T-helper 1 cell (primary cell): Measurements from ENCODE around the gene ST7.
A peak's percentile ranks its signal among the peaks of the same experiment; 100 is the strongest.
"Not testable (repeated sequence)": the region's sequence is repeated elsewhere in the genome, so short reads cannot be mapped to it uniquely, and the experiment has no call there.

Experiments used
- DNase-seq, 5 donors: peaks; one replicate each; pipeline ENCODE4 v3.0.0-alpha.2; 2012 to 2020

ST7 gene

DNA sequence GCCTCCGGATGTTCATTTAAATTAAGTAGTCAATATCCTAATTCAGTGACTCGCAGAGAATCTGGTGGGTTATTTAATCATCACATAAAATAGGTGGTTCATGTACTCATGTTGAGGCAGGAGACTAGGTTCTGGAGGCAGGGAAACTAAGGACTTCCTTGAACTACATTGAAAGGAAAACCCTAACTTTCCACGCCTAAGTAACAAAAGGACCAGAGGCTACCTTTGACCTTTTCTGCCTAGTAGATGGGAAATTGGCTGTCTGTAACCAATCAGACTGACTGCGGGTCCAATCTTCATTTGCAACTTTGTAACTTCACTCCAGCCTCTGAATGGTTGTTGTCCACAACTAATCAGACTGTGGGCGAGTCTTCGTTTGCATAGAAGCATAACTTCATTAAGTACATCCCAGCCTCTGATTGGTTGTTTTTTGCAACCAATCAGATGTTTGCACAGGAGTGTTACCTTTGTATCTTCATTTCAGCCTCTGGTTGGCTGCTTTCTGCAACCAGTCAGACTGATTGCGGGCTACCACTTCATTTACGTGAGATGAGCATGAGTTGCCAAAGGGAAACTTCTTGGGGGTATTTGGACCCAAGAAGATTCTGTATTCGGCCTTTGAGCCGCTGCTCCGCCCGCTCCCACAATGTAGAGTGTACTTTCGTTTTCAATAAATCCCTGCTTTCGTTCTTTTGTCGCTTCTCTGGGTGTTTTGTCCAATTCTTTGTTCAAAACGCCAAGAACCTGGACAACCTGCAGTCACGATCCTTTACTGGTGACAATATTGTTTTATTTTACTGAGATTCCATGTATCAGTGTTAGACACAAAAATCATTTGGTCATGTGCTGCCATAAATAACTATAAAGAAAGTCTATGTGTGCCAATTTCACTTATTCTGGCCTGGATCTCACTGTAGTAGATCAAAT lies 1.7 kb upstream of the ST7 start:
- DNase-seq, result no peak

- DNase-seq, result peak in 1 of 5 donors; percentile 35
Observed at GRCh38 chr7:116952635-116953371, 498 bp upstream of the ST7 start.

DNA sequence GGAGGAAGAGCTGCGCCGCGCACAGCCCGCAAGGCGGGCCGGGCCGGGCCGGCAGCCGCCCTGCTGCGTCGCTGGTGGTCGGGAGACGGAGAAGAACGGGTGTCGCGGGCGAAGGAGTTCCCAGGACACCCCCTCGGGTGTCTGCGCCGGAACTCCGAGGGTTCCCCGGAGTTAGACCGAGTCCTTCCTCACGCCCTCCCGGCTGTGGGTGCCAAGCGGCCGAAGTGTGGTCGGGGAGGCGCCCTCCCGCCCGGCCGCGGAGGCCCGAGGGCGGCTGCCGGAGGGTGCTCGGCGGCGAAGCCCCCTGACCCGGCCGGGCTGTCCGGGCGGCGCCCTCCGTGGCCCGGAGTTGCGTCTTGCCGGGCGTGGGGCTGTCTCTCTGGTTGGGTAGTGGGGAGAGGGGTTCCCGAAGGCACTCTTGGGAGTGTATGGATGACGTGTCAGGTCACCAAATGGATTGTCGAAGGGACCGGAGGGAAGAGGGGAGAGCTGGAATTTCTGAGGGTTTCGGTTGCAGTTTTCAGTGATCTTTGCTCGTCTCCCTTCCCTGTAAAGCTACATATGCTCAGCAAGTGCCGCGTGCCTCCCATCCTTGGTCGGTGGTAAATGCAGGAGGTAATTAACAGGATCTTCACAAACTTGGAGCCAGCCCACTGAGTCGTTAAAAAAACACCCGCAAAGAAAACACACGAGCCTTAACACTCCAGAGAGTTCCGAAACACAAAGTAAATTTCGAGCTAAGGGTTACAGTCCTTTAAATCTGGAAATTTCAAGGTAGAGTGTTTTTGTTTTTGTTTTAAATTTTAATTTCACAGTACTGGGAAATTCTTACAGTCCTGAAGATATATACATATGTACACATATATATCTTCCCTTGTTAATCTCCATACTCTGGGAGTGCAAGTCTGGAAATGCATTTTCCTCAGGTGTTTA lies 871 bp downstream of the ST7 start:
- DNase-seq, result peak in 3 of 5 donors; percentile 13 to 25 (median 17)

DNA sequence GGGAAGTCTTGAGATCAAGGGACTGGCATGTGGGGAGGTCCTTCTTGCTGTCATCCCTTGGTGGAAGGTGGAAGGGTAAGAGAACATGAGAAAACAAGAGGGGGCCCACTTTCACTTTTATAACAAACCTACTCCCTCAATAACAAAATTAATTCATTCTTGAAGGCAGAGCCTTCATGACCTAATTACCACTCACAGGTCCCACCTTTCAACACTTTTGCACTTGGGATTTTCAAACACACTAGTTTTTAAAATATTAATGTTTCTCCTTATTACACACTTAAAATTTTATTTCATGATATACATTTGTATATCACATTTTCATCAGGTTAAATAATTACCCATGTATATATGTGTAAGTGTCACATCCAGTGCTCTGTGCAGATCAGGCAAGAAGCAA lies 2.0 kb downstream of the ST7 start:
- DNase-seq, result no peak

- peak in 1 of 5 donors; percentile 32 for DNase-seq
Observed at GRCh38 chr7:116955801-116956476, 2.6 kb downstream of the ST7 start.

DNA sequence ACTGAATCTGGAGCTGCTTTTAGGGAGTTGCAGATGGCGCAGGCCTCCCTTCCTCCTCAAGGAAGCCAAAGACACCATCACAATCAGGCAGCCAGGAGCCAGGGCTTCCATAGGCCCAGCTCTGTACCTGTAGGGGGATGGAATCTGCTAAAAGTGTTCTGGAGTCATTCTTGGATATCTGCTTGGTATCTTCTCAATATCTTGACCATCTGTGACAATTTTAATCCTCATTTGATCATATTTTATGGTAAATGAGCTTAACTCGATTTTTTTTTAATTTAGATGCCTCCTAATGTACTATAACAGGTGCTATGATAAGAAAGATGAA lies 3.1 kb downstream of the ST7 start:
- DNase-seq, result no peak

- DNase-seq, result no peak
Observed at GRCh38 chr7:116957874-116958273, 4.6 kb downstream of the ST7 start.

DNA sequence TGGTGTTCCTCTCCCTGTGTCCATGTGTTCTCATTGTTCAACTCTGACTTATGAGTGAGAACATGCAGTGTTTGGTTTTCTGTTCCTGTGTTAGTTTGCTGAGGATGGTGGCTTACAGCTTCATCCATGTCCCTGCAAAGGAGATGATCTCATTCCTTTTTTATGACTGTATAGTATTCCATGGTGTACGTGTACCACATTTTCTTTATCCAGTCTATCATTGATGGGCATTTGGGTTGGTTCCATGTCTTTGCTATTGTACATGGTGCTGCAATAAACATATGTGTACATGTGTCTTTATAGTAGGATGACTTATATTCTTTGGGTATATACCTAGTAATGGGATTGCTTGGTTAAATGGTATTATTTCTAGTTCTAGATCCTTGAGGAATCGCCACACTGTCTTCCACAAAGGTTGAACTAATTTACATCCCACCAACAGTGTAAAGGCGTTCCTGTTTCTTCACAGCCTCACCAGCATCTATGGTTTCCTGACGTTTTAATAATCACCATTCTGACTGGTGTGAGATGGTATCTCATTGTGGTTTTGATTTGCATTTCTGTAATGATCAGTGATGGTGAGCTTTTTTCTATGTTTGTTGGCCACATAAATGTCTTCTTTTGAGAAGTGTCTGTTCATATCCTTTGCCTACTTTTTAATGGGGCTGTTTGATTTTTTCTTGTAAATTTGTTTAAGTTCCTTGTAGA lies 8.8 kb downstream of the ST7 start:
- not testable (repeated sequence) for DNase-seq

GRCh38 chr7:116963234-116963633 lies 9.9 kb downstream of the ST7 start:
- DNase-seq, result no peak

GRCh38 chr7:116966601-116967000 lies 13.3 kb downstream of the ST7 start:
- no peak for DNase-seq

DNA sequence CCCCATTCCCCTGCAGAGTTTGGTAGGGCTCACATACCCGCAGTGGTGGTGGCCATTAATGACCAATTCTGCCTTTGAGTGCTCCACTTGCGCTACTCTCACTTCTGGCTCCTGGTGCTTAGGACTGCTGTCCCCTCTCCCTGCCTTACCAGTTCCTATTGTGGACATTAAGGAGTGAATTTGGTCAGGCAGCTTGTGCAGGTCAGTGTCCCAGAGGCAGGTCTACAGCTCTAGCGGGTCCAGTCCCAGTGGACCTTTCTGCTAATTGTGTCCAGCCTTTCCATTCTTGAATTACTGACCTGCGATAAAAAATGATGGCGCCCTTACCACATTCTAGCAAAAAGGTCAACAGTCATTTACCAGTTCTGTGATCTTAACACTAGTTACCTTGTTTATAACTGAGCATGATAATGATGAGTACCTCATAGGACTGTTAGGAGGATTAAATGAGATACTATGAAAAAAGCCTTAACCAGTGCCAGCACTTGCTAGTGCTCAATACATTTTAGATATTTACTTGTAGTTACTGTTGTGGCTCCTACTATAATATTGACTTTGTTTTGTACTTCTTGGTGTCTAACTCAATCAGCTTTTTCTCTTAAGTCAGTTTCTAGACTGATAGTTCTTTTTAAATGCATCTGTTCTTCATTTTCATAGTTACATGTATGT lies 14.1 kb downstream of the ST7 start:
- no peak for DNase-seq

- no peak for DNase-seq
Observed at GRCh38 chr7:116967983-116968382, 14.7 kb downstream of the ST7 start.

- DNase-seq, result no peak
Observed at GRCh38 chr7:116968631-116969030, 15.3 kb downstream of the ST7 start.

GRCh38 chr7:116969371-116969902 lies 16.1 kb downstream of the ST7 start:
- DNase-seq, result no peak

- DNase-seq, result no peak
Observed at GRCh38 chr7:116970238-116970910, 17.1 kb downstream of the ST7 start.

GRCh38 chr7:116971153-116971552 lies 17.9 kb downstream of the ST7 start:
- DNase-seq, result not testable (repeated sequence)

- DNase-seq, result no peak
Observed at GRCh38 chr7:116971869-116972268, 18.6 kb downstream of the ST7 start.

GRCh38 chr7:116975024-116975423 lies 21.7 kb downstream of the ST7 start:
- DNase-seq, result not testable (repeated sequence)

DNA sequence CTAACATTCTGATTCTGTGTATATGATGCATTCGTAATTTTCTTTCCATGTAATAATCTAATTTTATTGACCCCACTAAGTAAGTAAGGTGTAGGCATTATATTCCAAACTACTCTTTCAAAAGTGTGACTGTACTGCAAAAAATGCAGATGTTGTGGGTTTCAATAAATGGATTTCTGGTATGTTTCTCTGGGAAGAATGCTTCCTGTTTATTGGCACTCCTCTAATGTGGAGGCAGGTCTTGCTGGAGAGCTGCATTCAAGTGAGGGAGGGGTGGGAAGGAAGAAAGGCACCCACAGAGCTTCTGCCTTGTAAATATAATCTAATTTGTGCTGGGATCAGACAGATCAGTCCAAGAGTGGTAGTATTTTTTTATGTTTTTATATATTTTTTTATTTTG lies 23.9 kb downstream of the ST7 start:
- no peak for DNase-seq

DNA sequence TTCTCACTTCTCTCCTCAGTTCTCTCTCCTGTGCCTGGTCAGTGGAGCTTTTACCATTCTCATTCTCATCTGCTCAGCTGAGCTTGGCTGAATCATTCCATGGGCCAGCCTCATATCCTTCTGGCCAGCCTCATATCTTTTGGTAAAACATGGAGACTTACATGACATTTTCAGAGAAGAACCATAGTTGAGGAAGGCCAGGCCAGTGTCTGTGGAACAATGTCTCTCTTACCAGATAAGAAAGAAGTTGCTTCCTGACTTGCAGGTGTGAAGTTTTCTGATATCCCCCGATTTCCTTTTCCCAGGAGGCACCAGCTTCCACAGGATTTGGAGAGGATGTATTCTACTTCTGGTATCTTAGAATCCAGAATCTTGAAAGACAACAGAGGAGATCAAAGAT lies 24.7 kb downstream of the ST7 start:
- no peak for DNase-seq
